HepG2 (cell line): ENCODE results near the gene TYMP. TPM values are rescaled to one million over a fixed set of nuclear protein-coding genes. Genes with fewer than 3 reads are reported as not detected.

ENCODE experiments used
- ARID4A ChIP-seq: sonication (generic); formaldehyde crosslinking; IDR thresholded peaks from 2 replicates; pipeline ENCODE4 v1.5.0; 2020; ENCODE audit warnings: mild to moderate bottlenecking, missing genetic modification reagents, borderline replicate concordance
- CBFB ChIP-seq: sonication (generic); formaldehyde crosslinking; IDR thresholded peaks from 2 replicates; pipeline ENCODE4 v1.4.0; 2020; ENCODE audit warnings: missing genetic modification reagents
- HMGA1 ChIP-seq: sonication (generic); formaldehyde crosslinking; conservative IDR thresholded peaks from 2 replicates; pipeline ENCODE4 v1.4.0; 2020; ENCODE audit warnings: missing genetic modification reagents
- IRF1 ChIP-seq: sonication (generic); formaldehyde crosslinking; IDR thresholded peaks from 2 replicates; pipeline ENCODE4 v1.4.0; 2020; ENCODE audit warnings: low read depth, mild to moderate bottlenecking, missing genetic modification reagents
- IRF9 ChIP-seq: sonication (generic); formaldehyde crosslinking; IDR thresholded peaks from 2 replicates; pipeline ENCODE4 v1.8.0; 2022; ENCODE audit warnings: missing genetic modification reagents, mild to moderate bottlenecking, borderline replicate concordance
- MEIS1 ChIP-seq: sonication (generic); formaldehyde crosslinking; IDR thresholded peaks from 2 replicates; pipeline ENCODE4 v1.9.0; 2021; ENCODE audit warnings: mild to moderate bottlenecking, missing genetic modification reagents, moderate library complexity, borderline replicate concordance
- NCOA5 ChIP-seq: sonication (generic); formaldehyde crosslinking; IDR thresholded peaks from 2 replicates; pipeline ENCODE4 v1.4.0; 2020; ENCODE audit warnings: missing genetic modification reagents
- NFKB2 ChIP-seq: sonication (generic); formaldehyde crosslinking; IDR thresholded peaks from 2 replicates; pipeline ENCODE4 v1.4.0; 2020; ENCODE audit warnings: missing genetic modification reagents, borderline replicate concordance
- PRDM15 ChIP-seq: sonication (generic); formaldehyde crosslinking; IDR thresholded peaks from 2 replicates; pipeline ENCODE4 v1.4.0; 2020; ENCODE audit warnings: missing genetic modification reagents
- RBAK ChIP-seq: sonication (generic); formaldehyde crosslinking; IDR thresholded peaks from 2 replicates; pipeline ENCODE4 v1.5.1; 2020; ENCODE audit warnings: mild to moderate bottlenecking, missing genetic modification reagents
- ZC3H4 ChIP-seq: sonication (generic); formaldehyde crosslinking; IDR thresholded peaks from 2 replicates; pipeline ENCODE4 v1.4.0; 2020; ENCODE audit warnings: missing genetic modification reagents, borderline replicate concordance
- ZFYVE20 ChIP-seq: sonication (generic); formaldehyde crosslinking; IDR thresholded peaks from 2 replicates; pipeline ENCODE4 v1.8.0; 2023; ENCODE audit warnings: low read depth, mild to moderate bottlenecking, moderate library complexity, missing genetic modification reagents, borderline replicate concordance
- ZIK1 ChIP-seq: sonication (generic); formaldehyde crosslinking; IDR thresholded peaks from 2 replicates; pipeline ENCODE4 v1.5.0; 2020; ENCODE audit warnings: mild to moderate bottlenecking, low read depth, missing genetic modification reagents, borderline replicate concordance
- ZNF180 ChIP-seq: sonication (generic); formaldehyde crosslinking; IDR thresholded peaks from 2 replicates; pipeline ENCODE4 v1.4.0; 2020; ENCODE audit warnings: low read depth, missing genetic modification reagents, borderline replicate concordance
- ZNF33A ChIP-seq: sonication (generic); formaldehyde crosslinking; IDR thresholded peaks from 2 replicates; pipeline ENCODE4 v1.5.1; 2020; ENCODE audit warnings: missing genetic modification reagents, mild to moderate bottlenecking, moderate library complexity, borderline replicate concordance
- ZNF547 ChIP-seq: sonication (generic); formaldehyde crosslinking; IDR thresholded peaks from 2 replicates; pipeline ENCODE4 v1.5.1; 2020; ENCODE audit warnings: mild to moderate bottlenecking, missing genetic modification reagents
- ZNF619 ChIP-seq: sonication (generic); formaldehyde crosslinking; IDR thresholded peaks from 2 replicates; pipeline ENCODE4 v1.4.0; 2020; ENCODE audit warnings: mild to moderate bottlenecking, missing genetic modification reagents
- ZNF678 ChIP-seq: sonication (generic); formaldehyde crosslinking; IDR thresholded peaks from 2 replicates; pipeline ENCODE4 v1.4.0; 2020; ENCODE audit warnings: mild to moderate bottlenecking, missing genetic modification reagents
- ZNF747 ChIP-seq: sonication (generic); formaldehyde crosslinking; IDR thresholded peaks from 2 replicates; pipeline ENCODE4 v1.8.1; 2023; ENCODE audit warnings: missing genetic modification reagents, mild to moderate bottlenecking, borderline replicate concordance
- polyA plus RNA-seq, 8 experiments: library from polyadenylated mRNA; depleted of rRNA in 3 of 8; stranded (reverse) in 7 of 8; unstranded in 1 of 8; fragments of >200 nt; fragmentation: Illumina TruSeq in 4 of 8; extraction: Trizol in 4 of 8; gene quantifications; 2 replicates each; pipeline versions ENCODE4 v1.2.1 to v1.2.3, GENCODE V29; 2011 to 2016; ENCODE audit warnings: low read depth in 4 of 8, missing spikeins in 1 of 8, mixed read lengths in 1 of 8; ENCODE audit not compliant: insufficient read depth in 1 of 8
- total RNA-seq, 5 experiments: library from RNA; depleted of rRNA; stranded (reverse); fragments of >200 nt; fragmentation: Illumina TruSeq; extraction: Trizol; gene quantifications; 2 replicates each; pipeline ENCODE4 v1.2.3, GENCODE V29; 2016; ENCODE audit warnings: low read depth in 1 of 5

Gene TYMP
- total and polyA plus RNA-seq, 2 of the 13 experiments (the other 11 are each of a cell fraction or from before 2014, with no cell fraction given) = 3.9 to 4.3 TPM

GRCh38 chr22:50507991-50508884 lies 21.6 kb downstream of the TYMP start, which contains the start of gene NCAPH2 (continued):
- TF ChIP-seq NFKB2 (CRISPR knock-in tag) = peak; percentile 86; the same call in 1 of the 2 replicates
- no peak for TF ChIP-seq PRDM15 (CRISPR knock-in tag)
- no peak for TF ChIP-seq HMGA1 (CRISPR knock-in tag)
- no peak for TF ChIP-seq ZIK1 (CRISPR knock-in tag)
- no peak for TF ChIP-seq MEIS1 (CRISPR knock-in tag)
- no peak for TF ChIP-seq ZFYVE20 (CRISPR knock-in tag)
- 0 out of 2 replicates have a peak, but pooled peaks have one; percentile 39 for TF ChIP-seq IRF9 (CRISPR knock-in tag)
- no peak for TF ChIP-seq ZNF180
- TF ChIP-seq RBAK = no peak
- no peak for TF ChIP-seq NCOA5 (CRISPR knock-in tag)
- TF ChIP-seq ZNF619 (CRISPR knock-in tag) = no peak
- TF ChIP-seq ZC3H4 (CRISPR knock-in tag) = no peak
- TF ChIP-seq IRF1 (CRISPR knock-in tag) = no peak
- TF ChIP-seq ARID4A (CRISPR knock-in tag) = peak; percentile 84
- TF ChIP-seq ZNF747 (CRISPR knock-in tag) = no peak
- no peak for TF ChIP-seq ZNF33A
- no peak for TF ChIP-seq ZNF547 (CRISPR knock-in tag)
- TF ChIP-seq CBFB (CRISPR knock-in tag) = peak; percentile 49
- TF ChIP-seq ZNF678 (CRISPR knock-in tag) = no peak
